K562 (cell line): Measurements from ENCODE around the gene PLGRKT. TPM values are rescaled to one million over a fixed set of nuclear protein-coding genes. Genes with fewer than 3 reads are reported as not detected.
"Not testable (repeated sequence)": the region's sequence is repeated elsewhere in the genome, so short reads cannot be mapped to it uniquely, and the experiment has no call there.

Experiments used
- ATAC-seq: fragments of 200-7000 bp; cut with Tn5 transposase; 3 replicates; pipeline ENCODE4 v1.9.1; 2020; ENCODE audit warnings: moderate library complexity
- BruUV-seq: library from RNA; stranded (reverse); fragments of 400-500 nt; replicated peaks from 2 replicates; lab custom pipeline; 2021; lab: Mats Ljungman, UMichigan
- CTCF ChIA-PET: fragments of 300-600 bp; formaldehyde crosslinking; extraction: SDS; loops from one replicate; lab custom pipeline; 2021; ENCODE audit warnings: low intra/inter-chr PET ratio; lab: Yijun Ruan, JAX
- POLR2A ChIA-PET: fragments of 300-600, 350-650 bp; sonication (Branson Sonifier 250); formaldehyde crosslinking; extraction: SDS; loops from one replicate; lab custom pipeline; 2021; ENCODE audit warnings: antibody characterized with exemption, inconsistent platforms; lab: Yijun Ruan, JAX
- DNase-seq, 4 experiments: peaks; one replicate each; pipeline versions ENCODE4 v3.0.0 to v3.0.0-alpha.2; 2011 to 2018; ENCODE audit warnings: low spot score in 3 of 4, mixed read lengths in 3 of 4; ENCODE audit errors: extremely low read depth in 1 of 4
- FAIRE-seq: peaks from 2 replicates; lab custom pipeline; 2011; peaks lifted over from hg19 to GRCh38; lab: Jason Lieb, UNC
- H2AFZ ChIP-seq: 2 replicates; pipeline ENCODE4 v1.6.0; 2011; ENCODE audit warnings: low read depth, low read length, control low read depth, inconsistent platforms
- H3K27ac ChIP-seq: fragments of 200-600 bp; 3 replicates; pipeline ENCODE4 v1.8.0; 2011; ENCODE audit warnings: low read depth, mild to moderate bottlenecking, control low read depth, inconsistent platforms, low read length, moderate library complexity, mixed read lengths; ENCODE audit errors: extremely low read depth
- H3K27me3 ChIP-seq, 2 experiments: fragments of 300-600 bp in 1 of 2; 2 replicates in 1 of 2; 3 replicates in 1 of 2; pipeline versions ENCODE4 v1.6.0 to v1.8.0; 2011; ENCODE audit warnings: inconsistent platforms in 2 of 2, low read length in 2 of 2, mild to moderate bottlenecking in 1 of 2, mixed read lengths in 1 of 2, moderate library complexity in 1 of 2; ENCODE audit not compliant: control insufficient read depth in 2 of 2, insufficient read depth in 2 of 2
- H3K36me3 ChIP-seq: fragments of 300-600 bp; 3 replicates; pipeline ENCODE4 v1.8.0; 2011; ENCODE audit warnings: mild to moderate bottlenecking, low read length, inconsistent platforms; ENCODE audit not compliant: control insufficient read depth, insufficient read depth
- H3K4me1 ChIP-seq, 2 experiments: fragments of 200-600 bp in 1 of 2; replicated peaks in 1 of 2; 2 replicates in 1 of 2; 3 replicates in 1 of 2; pipeline versions ENCODE4 v1.5.1 to v1.8.0; 2011; ENCODE audit warnings: inconsistent platforms in 2 of 2, low read length in 2 of 2, mild to moderate bottlenecking in 1 of 2, mixed read lengths in 1 of 2, moderate library complexity in 1 of 2; ENCODE audit not compliant: control insufficient read depth in 2 of 2, insufficient read depth in 2 of 2
- H3K4me2 ChIP-seq: 2 replicates; pipeline ENCODE4 v1.6.1; 2011; ENCODE audit warnings: low read length, control low read depth, inconsistent platforms, mixed read lengths; ENCODE audit not compliant: insufficient read depth
- H3K4me3 ChIP-seq: fragments of 200-600 bp; sonication (generic), shearing (Covaris generic); 2 replicates; pipeline ENCODE4 v1.5.1; 2016; ENCODE audit warnings: control low read depth, inconsistent platforms
- H3K79me2 ChIP-seq: fragments of 200-600 bp; 3 replicates; pipeline ENCODE4 v1.8.0; 2011; ENCODE audit warnings: low read length, inconsistent platforms; ENCODE audit not compliant: control insufficient read depth, insufficient read depth
- H3K9ac ChIP-seq, 2 experiments: 2 replicates each; pipeline versions ENCODE4 v1.6.0 to v1.6.1; 2011; ENCODE audit warnings: low read depth in 2 of 2, low read length in 2 of 2, control low read depth in 1 of 2, inconsistent platforms in 1 of 2, mild to moderate bottlenecking in 1 of 2, mixed read lengths in 1 of 2; ENCODE audit not compliant: insufficient read depth in 1 of 2
- H3K9me1 ChIP-seq: one replicate; pipeline ENCODE4 v1.6.0; 2011; ENCODE audit warnings: inconsistent platforms, mild to moderate bottlenecking, low read length, moderate library complexity; ENCODE audit not compliant: control insufficient read depth, insufficient read depth
- H3K9me3 ChIP-seq: replicated peaks from 2 replicates; pipeline ENCODE4 v1.5.1; 2011; ENCODE audit warnings: low read depth, low read length, inconsistent platforms; ENCODE audit not compliant: control insufficient read depth, insufficient read depth
- H4K20me1 ChIP-seq: replicated peaks from 2 replicates; pipeline ENCODE4 v1.6.1; 2011; ENCODE audit warnings: low read length, inconsistent platforms, mixed read lengths; ENCODE audit not compliant: control insufficient read depth, insufficient read depth
- BDP1 ChIP-seq: IDR thresholded peaks from 3 replicates; pipeline ENCODE4 v1.6.1; 2011; ENCODE audit not compliant: insufficient read length, insufficient read depth
- ILK ChIP-seq: fragments of 450-650 bp; IDR thresholded peaks from 2 replicates; pipeline ENCODE4 v1.6.1; 2016; ENCODE audit warnings: missing genetic modification characterization, low read depth, mild to moderate bottlenecking, missing compliant biosample characterization, moderate library complexity, borderline replicate concordance
- POLR2G ChIP-seq: fragments of 200-400 bp; formaldehyde crosslinking; IDR thresholded peaks from 2 replicates; pipeline ENCODE4 v1.6.1; 2017; ENCODE audit warnings: low read depth, mild to moderate bottlenecking, antibody characterized with exemption, low read length, moderate library complexity
- RFX1 ChIP-seq: fragments of 450-650 bp; IDR thresholded peaks from 2 replicates; pipeline ENCODE4 v1.6.1; 2016; ENCODE audit warnings: mild to moderate bottlenecking, moderate library complexity
- RFX5 ChIP-seq: IDR thresholded peaks from 2 replicates; pipeline ENCODE4 v1.6.1; 2011; ENCODE audit warnings: low read depth, mild to moderate bottlenecking, improper control_type of control experiment, low read length
- XRCC3 ChIP-seq: fragments of 450-650 bp; IDR thresholded peaks from 2 replicates; pipeline ENCODE4 v1.6.1; 2017; ENCODE audit warnings: mild to moderate bottlenecking, moderate library complexity
- ZNF589 ChIP-seq: fragments of 200-800 bp; sonication (Bioruptor generic); IDR thresholded peaks from 2 replicates; pipeline ENCODE4 v1.6.1; 2016; ENCODE audit warnings: low read depth, missing genetic modification characterization, missing compliant biosample characterization
- ZNF668 ChIP-seq: fragments of 250-450 bp; sonication (Bioruptor Pico); IDR thresholded peaks from 2 replicates; pipeline ENCODE4 v1.8.0; 2022; ENCODE audit warnings: mild to moderate bottlenecking, inconsistent platforms
- WGBS: fragments of 100-300 bp; shearing (Covaris generic); methylation state at CpG from one replicate; pipeline ENCODE4 v1.1.6; 2016; ENCODE audit warnings: low coverage, mixed read lengths; ENCODE audit not compliant: insufficient coverage; ENCODE audit errors: missing lambda C conversion rate; 5-methylcytosine and 5-hydroxymethylcytosine counted together
- in situ Hi-C: fragments of 300-500 bp; cut with MboI; formaldehyde crosslinking; loops from 4 replicates; pipeline ENCODE4 v1.15.0; 2018; ENCODE audit warnings: inconsistent platforms, mixed read lengths
- intact Hi-C: fragments of 100-400 bp; cut with micrococcal nuclease; formaldehyde crosslinking; loops from 2 replicates; pipeline ENCODE4 v1.14.2; 2022
- polyA plus RNA-seq, 8 experiments: library from polyadenylated mRNA; depleted of rRNA in 4 of 8; stranded (reverse) in 5 of 8; unstranded in 3 of 8; fragments of >200 nt; fragmentation: Nextera tagmentation in 2 of 8; fragmentation: Illumina TruSeq in 1 of 8; extraction: Ambion mirVana in 2 of 8; extraction: Trizol in 1 of 8; gene quantifications; 2 replicates each; pipeline versions ENCODE4 v1.2.1 to v1.2.3, GENCODE V29; 2011 to 2014; ENCODE audit warnings: inconsistent platforms in 1 of 8, missing spikeins in 1 of 8
- total RNA-seq, 7 experiments: library from RNA; depleted of rRNA in 6 of 7; stranded (reverse); fragments of >200 nt in 6 of 7; fragmentation: Illumina TruSeq in 2 of 7; extraction: Trizol in 2 of 7; gene quantifications; 2 replicates each; pipeline versions ENCODE4 v1.2.1 to v1.2.3, GENCODE V29; 2011 to 2021; ENCODE audit warnings: low replicate concordance in 1 of 7
- TF ChIP-seq, protein P1 (sequence below), 2 experiments: fragments of 450-650 bp; IDR thresholded peaks; 2 replicates each; pipeline ENCODE4 v1.6.1; 2018; ENCODE audit warnings: mild to moderate bottlenecking in 2 of 2, low read depth in 1 of 2; ENCODE audit not compliant: partially characterized antibody in 2 of 2
- TF ChIP-seq, protein P2 (sequence below): fragments of 450-650 bp; formaldehyde crosslinking; IDR thresholded peaks from 2 replicates; pipeline ENCODE4 v1.4.0; 2022; ENCODE audit warnings: mild to moderate bottlenecking, moderate library complexity

PLGRKT gene
- total and polyA plus RNA-seq, 9 of the 15 experiments (the other 6 are each of a cell fraction or from before 2014, with no cell fraction given), result 4.7 to 13.8 (median 6.5) TPM

DNA sequence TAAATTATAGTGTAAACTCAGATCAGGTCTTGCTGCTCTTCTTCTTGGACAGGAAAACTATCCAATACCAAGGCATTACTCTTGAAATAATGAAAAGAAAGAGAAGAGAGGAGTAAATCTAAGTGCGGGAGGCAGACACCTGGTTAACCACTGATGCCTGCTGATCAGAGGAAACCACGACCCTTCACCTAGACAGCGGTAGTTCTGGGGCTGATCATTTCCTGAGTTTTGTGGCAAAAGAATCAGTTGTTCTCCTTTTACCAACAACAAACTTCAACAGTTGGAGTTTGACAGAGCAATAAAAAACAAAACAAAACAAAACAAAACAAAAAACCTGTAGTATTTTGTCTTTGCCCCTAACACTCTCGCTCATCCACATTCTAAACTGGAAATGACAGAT, 101.0 kb downstream of the PLGRKT start (continued):
- TF ChIP-seq, protein P1, sequence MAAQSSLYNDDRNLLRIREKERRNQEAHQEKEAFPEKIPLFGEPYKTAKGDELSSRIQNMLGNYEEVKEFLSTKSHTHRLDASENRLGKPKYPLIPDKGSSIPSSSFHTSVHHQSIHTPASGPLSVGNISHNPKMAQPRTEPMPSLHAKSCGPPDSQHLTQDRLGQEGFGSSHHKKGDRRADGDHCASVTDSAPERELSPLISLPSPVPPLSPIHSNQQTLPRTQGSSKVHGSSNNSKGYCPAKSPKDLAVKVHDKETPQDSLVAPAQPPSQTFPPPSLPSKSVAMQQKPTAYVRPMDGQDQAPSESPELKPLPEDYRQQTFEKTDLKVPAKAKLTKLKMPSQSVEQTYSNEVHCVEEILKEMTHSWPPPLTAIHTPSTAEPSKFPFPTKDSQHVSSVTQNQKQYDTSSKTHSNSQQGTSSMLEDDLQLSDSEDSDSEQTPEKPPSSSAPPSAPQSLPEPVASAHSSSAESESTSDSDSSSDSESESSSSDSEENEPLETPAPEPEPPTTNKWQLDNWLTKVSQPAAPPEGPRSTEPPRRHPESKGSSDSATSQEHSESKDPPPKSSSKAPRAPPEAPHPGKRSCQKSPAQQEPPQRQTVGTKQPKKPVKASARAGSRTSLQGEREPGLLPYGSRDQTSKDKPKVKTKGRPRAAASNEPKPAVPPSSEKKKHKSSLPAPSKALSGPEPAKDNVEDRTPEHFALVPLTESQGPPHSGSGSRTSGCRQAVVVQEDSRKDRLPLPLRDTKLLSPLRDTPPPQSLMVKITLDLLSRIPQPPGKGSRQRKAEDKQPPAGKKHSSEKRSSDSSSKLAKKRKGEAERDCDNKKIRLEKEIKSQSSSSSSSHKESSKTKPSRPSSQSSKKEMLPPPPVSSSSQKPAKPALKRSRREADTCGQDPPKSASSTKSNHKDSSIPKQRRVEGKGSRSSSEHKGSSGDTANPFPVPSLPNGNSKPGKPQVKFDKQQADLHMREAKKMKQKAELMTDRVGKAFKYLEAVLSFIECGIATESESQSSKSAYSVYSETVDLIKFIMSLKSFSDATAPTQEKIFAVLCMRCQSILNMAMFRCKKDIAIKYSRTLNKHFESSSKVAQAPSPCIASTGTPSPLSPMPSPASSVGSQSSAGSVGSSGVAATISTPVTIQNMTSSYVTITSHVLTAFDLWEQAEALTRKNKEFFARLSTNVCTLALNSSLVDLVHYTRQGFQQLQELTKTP (IDR thresholded peaks at IDR 0.05; ENCODE audit: low read depth in 1 of 2, partially characterized antibody in 2 of 2), result no peak
- TF ChIP-seq ILK (tag) (no peak), POLR2G (no peak), ZNF668 (CRISPR knock-in tag) (no peak), XRCC3 (no peak), ZNF589 (CRISPR knock-in tag) (no peak), RFX1 (no peak), RFX5 (no peak), BDP1 (no peak)
- TF ChIP-seq, protein P2, sequence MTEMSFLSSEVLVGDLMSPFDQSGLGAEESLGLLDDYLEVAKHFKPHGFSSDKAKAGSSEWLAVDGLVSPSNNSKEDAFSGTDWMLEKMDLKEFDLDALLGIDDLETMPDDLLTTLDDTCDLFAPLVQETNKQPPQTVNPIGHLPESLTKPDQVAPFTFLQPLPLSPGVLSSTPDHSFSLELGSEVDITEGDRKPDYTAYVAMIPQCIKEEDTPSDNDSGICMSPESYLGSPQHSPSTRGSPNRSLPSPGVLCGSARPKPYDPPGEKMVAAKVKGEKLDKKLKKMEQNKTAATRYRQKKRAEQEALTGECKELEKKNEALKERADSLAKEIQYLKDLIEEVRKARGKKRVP, result no peak

DNA sequence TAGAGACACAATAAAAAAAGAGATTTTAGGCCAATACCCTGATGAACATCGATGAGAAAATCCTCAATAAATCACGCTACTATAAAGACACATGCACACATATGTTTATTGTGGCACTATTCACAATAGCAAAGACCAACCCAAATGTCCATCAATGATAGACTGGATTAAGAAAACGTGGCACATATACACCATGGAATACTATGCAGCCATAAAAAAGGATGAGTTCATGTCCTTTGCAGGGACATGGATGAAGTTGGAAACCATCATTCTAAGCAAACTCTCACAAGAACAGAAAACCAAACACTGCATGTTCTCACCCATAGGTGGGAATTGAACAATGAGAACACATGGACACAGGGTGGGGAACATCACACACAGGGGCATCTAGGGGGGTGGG, 106.4 kb downstream of the PLGRKT start:
- intact Hi-C loops, DNase-seq, H3K4me3 ChIP-seq, H3K4me2 ChIP-seq, BruUV-seq, H3K79me2 ChIP-seq, H3K9ac ChIP-seq, H3K27me3 ChIP-seq, FAIRE-seq, ATAC-seq, H4K20me1 ChIP-seq, H3K9me3 ChIP-seq, H3K36me3 ChIP-seq, H2AFZ ChIP-seq, H3K4me1 ChIP-seq, H3K27ac ChIP-seq, in situ Hi-C loops, CTCF ChIA-PET, POLR2A ChIA-PET, H3K9me1 ChIP-seq: not testable (repeated sequence)
- 0% methylated on average over 3 of the region's 3 CpGs for WGBS
